Pancreas (tissue), 10 donors: ENCODE data around the gene CS. TPM values are rescaled to one million over a fixed set of nuclear protein-coding genes. Genes with fewer than 3 reads are reported as not detected.
"Not testable (repeated sequence)": the region's sequence is repeated elsewhere in the genome, so short reads cannot be mapped to it uniquely, and the experiment has no call there.

Experiments
- ATAC-seq, 4 donors: fragments of 200-7000 bp; cut with Tn5 transposase; one replicate each; pipeline versions ENCODE4 v1.8.0 to v1.9.1; 2020; ENCODE audit warnings: mild to moderate bottlenecking in 4 of 4, moderate library complexity in 4 of 4
- DNase-seq, 6 donors: peaks; one replicate each; pipeline ENCODE4 v3.0.0-alpha.2; 2020
- FAIRE-seq: peaks from 2 replicates; lab custom pipeline; 2012; peaks lifted over from hg19 to GRCh38; lab: Jason Lieb, UNC
- H3K27ac ChIP-seq, 4 donors: fragments of 200-600 bp; sonication (generic); 1 replicate in 3 of 4; 2 replicates in 1 of 4; pipeline versions ENCODE4 v1.5.0 to v1.8.0; 2020
- H3K27me3 ChIP-seq, 4 donors: fragments of 200-600 bp; one replicate each; pipeline ENCODE4 v1.8.0; 2021
- H3K36me3 ChIP-seq, 3 donors: fragments of 200-600 bp; sonication (generic) in 1 of 3; one replicate each; pipeline versions ENCODE4 v1.5.0 to v1.8.0; 2020 to 2021
- H3K4me1 ChIP-seq, 3 donors: fragments of 200-600 bp; one replicate each; pipeline ENCODE4 v1.8.0; 2021
- H3K4me3 ChIP-seq, 4 donors: fragments of 200-600 bp; sonication (generic) in 2 of 4; one replicate each; pipeline versions ENCODE4 v1.5.0 to v1.8.0; 2020 to 2021
- H3K9me3 ChIP-seq, 4 donors: fragments of 200-600 bp; one replicate each; pipeline ENCODE4 v1.8.0; 2021
- WGBS, 2 donors: extraction: QIAGEN DNeasy Blood & Tissue Kit; methylation state at CpG; one replicate each; pipeline ENCODE4 v1.1.7; 2013; 5-methylcytosine and 5-hydroxymethylcytosine counted together
- intact Hi-C, 3 donors: fragments of 100-400 bp; cut with DNase I; formaldehyde crosslinking; loops; one replicate each; pipeline versions ENCODE4 v1.11.1 to v1.14.2; 2022
- polyA plus RNA-seq, 2 donors: library from polyadenylated mRNA; stranded (reverse); fragments of 200-250 nt; gene quantifications; one replicate each; pipeline ENCODE4 v1.2.3, GENCODE V29; 2013
- total RNA-seq, 6 donors: library from RNA; stranded (reverse); fragmentation: NEBNext Ultra II Directional in 4 of 6; extraction: Animal tissue kit (Norgen Biotek cat#: 25700) in 4 of 6; gene quantifications; one replicate each; pipeline versions ENCODE4 v1.2.1 to v1.2.4, GENCODE V29; 2021 to 2023
- TF ChIP-seq, protein P1 (sequence below), 4 donors: fragments of 200-600 bp; sonication (generic) in 3 of 4; IDR thresholded peaks; one replicate each; pipeline versions ENCODE4 v1.5.0 to v1.8.0; 2021; ENCODE audit warnings: antibody characterized with exemption in 4 of 4
- donor health status: healthy with polysubstance abuse.
- donor health status: DM: no; HTN: no; CAD: no; lungs with moderate emphysema.
- donor health status: DM: no; HTN: no; CAD: no.
- donor health status: control.
- donor health status: control.
- donor health status: Bipolar disorder and iron deficiency.
- donor health status: DM: yes; HTN: yes; CAD: no.
- donor health status: DM: no; HTN: no; CAD: no.
- donor health status: DM: no; HTN: no; CAD: no.
- donor health status: DM: yes; HTN: yes; CAD: no.

Gene CS
- total and polyA plus RNA-seq, 8 donors: 32.0 to 120 (median 87.7) TPM

DNA sequence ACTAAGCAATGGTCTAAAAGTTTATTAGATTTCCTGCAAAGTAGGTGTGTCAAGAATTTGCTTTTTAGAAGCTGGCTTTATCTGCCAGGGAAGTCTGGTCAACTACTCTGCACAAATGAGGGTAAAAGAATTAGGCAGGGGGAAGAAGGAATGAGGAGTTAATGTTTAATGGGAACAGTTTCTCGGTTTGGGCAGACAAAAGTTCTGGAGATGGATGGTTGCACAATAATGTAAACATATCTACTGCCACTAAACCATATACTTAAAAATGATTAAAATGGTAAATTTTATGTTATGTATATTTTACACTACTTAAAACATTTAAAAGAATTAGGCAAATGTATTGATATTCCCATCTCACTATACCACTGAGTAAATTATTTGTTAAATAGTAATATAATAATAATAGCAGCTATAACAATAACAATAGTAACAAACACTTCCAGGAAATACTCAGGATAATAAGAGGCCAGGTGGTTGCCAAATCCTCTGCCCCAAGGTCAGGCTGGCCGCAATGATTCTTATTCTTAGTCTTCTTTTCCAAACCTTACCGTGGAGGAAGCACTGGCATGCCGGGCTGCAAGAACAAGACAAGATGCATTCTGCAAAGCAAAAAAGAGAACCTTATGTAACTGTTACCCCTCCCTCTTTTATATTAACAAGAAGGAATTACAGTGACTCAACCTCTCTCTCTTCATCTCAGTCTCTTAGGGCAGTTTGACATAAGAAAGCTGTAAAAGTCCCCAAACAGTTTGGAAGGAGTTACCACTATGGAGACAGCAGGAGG, 13.9 kb downstream of the CS start:
- TF ChIP-seq, protein P1, sequence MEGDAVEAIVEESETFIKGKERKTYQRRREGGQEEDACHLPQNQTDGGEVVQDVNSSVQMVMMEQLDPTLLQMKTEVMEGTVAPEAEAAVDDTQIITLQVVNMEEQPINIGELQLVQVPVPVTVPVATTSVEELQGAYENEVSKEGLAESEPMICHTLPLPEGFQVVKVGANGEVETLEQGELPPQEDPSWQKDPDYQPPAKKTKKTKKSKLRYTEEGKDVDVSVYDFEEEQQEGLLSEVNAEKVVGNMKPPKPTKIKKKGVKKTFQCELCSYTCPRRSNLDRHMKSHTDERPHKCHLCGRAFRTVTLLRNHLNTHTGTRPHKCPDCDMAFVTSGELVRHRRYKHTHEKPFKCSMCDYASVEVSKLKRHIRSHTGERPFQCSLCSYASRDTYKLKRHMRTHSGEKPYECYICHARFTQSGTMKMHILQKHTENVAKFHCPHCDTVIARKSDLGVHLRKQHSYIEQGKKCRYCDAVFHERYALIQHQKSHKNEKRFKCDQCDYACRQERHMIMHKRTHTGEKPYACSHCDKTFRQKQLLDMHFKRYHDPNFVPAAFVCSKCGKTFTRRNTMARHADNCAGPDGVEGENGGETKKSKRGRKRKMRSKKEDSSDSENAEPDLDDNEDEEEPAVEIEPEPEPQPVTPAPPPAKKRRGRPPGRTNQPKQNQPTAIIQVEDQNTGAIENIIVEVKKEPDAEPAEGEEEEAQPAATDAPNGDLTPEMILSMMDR (IDR thresholded peaks at IDR 0.05): no peak
- peak in 3 of 4 donors; percentile 40 to 71 (median 40) for ATAC-seq
- 19 to 20% methylated on average over 4 of the region's 4 CpGs for WGBS, 2 donors
- no peak for FAIRE-seq
- peaks cover 0 to 21% (median 0%) of the 10 kb centered on the region in 3 donors for H3K4me1 ChIP-seq
- H3K27me3 ChIP-seq: no peaks in the 10 kb centered on the region
- peak overlapping the region in 2 of 4 donors; percentile 5 to 31 for H3K27ac ChIP-seq
- H3K36me3 ChIP-seq: peaks cover 7 to 39% (median 20%) of the 10 kb centered on the region in 3 donors
- no peak for DNase-seq
- no peak overlapping the region for H3K4me3 ChIP-seq
- H3K9me3 ChIP-seq: no peaks in the 10 kb centered on the region
- intact Hi-C loops: no loop called here

DNA sequence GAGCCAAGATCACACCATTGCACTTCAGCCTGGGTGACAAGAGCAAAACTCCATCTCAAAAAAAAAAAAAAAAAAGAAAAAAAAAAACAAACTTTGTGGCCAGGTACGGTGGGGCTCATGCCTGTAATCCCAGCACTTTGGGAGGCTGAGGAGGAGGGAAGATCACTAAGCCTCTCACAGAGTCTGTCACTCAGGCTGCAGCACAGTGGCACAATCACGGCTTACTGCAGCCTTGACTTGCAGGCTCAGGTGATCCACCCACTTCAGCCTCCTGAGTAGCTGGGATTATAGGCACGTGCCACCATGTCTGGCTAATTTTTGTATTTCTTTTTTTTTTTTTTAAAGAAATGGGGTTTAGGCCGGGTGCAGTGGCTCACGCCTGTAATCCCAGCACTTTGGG, 15.9 kb downstream of the CS start:
- Histone ChIP-seq H3K4me1 (peaks cover 0 to 21% (median 0%) of the 10 kb centered on the region in 3 donors), H3K36me3 (peaks cover 12 to 40% (median 21%) of the 10 kb centered on the region in 3 donors)
- FAIRE-seq, intact Hi-C loops, DNase-seq, H3K9me3 ChIP-seq, H3K4me3 ChIP-seq, ATAC-seq, H3K27ac ChIP-seq, H3K27me3 ChIP-seq: not testable (repeated sequence)
- 88 to 96% methylated on average over 5 of the region's 5 CpGs for WGBS, 2 donors

DNA sequence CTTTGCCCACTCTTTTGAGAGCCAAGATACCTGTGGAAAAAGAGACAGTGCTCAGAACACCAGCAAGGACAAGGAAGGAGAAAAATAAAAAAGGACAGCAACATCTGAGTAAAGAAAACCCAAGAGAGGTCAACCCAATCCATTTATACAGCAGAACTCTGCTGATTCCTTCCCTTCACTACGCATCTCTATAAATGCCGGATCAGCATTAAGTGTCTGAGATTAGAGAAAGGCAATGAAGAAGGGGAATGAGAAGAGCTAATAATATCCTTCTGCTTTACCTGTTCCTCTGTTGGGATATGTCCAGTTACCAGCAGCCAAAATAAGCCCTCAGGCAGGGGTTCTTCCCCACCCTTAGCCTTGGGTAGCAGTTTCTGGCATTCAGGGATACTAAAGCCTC, 17.6 kb downstream of the CS start:
- Histone ChIP-seq H3K4me1 (peaks cover 0 to 20% (median 0%) of the 10 kb centered on the region in 3 donors), H3K27ac (no peak overlapping the region), H3K27me3 (no peaks in the 10 kb centered on the region), H3K4me3 (no peak overlapping the region), H3K36me3 (peaks cover 15 to 57% (median 24%) of the 10 kb centered on the region in 3 donors), H3K9me3 (no peaks in the 10 kb centered on the region)
- no peak for FAIRE-seq
- no peak for ATAC-seq
- 93 to 100% methylated on average over 2 of the region's 2 CpGs for WGBS, 2 donors
- intact Hi-C loops: no loop called here
- no peak for DNase-seq
- TF ChIP-seq, protein P1 (IDR thresholded peaks at IDR 0.05): no peak

DNA sequence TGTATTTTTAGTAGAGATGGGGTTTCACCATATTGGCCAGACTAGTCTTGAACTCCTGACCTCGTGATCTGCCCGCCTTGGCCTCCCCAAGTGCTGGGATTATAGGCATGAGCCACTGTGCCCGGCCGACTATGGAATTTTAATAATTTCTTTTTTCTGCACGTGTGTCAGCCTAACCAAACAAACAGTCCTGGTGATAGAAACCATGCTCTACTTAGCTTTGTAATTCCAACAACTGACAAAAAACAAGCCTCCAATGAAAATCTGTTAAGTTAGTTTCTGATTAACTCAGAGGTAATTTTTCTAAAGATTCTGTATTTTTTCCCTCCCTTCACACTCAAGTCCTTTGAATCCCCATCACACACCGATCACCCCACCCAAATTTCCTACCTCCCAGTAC, 18.1 kb downstream of the CS start:
- ATAC-seq: no peak
- peaks cover 15 to 60% (median 24%) of the 10 kb centered on the region in 3 donors for H3K36me3 ChIP-seq
- H3K4me1 ChIP-seq: peaks cover 0 to 15% (median 0%) of the 10 kb centered on the region in 3 donors
- H3K9me3 ChIP-seq: no peaks in the 10 kb centered on the region
- FAIRE-seq: no peak
- no peak overlapping the region for H3K27ac ChIP-seq
- no peak overlapping the region for H3K4me3 ChIP-seq
- 71 to 73% methylated on average over 6 of the region's 6 CpGs for WGBS, 2 donors
- DNase-seq: no peak
- TF ChIP-seq, protein P1 (IDR thresholded peaks at IDR 0.05): no peak
- no peaks in the 10 kb centered on the region for H3K27me3 ChIP-seq
- intact Hi-C loops: no loop called here

DNA sequence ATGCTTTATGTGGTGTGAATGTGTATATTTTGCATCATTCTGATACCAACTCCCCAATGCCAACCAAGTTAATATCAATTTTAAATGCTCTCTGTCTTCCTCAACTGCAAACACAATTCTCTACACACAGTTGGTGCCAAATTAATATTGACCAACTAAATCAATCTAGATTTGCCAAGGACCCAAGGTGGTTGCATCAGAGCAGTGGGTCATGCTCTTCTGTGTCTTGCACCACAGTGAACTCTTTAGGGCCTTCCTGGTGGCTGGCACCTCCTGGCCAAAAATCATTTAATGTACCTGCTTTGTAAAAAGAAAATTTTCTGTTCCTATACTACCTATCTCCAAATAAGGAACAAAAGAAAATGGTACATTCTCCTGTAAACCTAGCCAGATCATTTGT, 19.3 kb downstream of the CS start:
- TF ChIP-seq, protein P1 (IDR thresholded peaks at IDR 0.05): no peak
- H3K27ac ChIP-seq: no peak overlapping the region
- intact Hi-C loops: no loop called here
- no peaks in the 10 kb centered on the region for H3K27me3 ChIP-seq
- H3K9me3 ChIP-seq: no peaks in the 10 kb centered on the region
- no peak for FAIRE-seq
- H3K36me3 ChIP-seq: peaks cover 15 to 68% (median 30%) of the 10 kb centered on the region in 3 donors
- peaks cover 0 to 3% (median 0%) of the 10 kb centered on the region in 3 donors for H3K4me1 ChIP-seq
- peak in 1 of 6 donors; percentile 30 for DNase-seq
- peak in 3 of 4 donors; percentile 42 to 46 (median 45) for ATAC-seq
- H3K4me3 ChIP-seq: no peak overlapping the region
